Common myeloid progenitor, CD34-positive (primary cell): ENCODE results near the gene MPZL1.

Experiments used
- CTCF ChIA-PET: fragments of 350-600 bp; sonication (Branson Sonifier 250); formaldehyde crosslinking; loops from one replicate; lab custom pipeline; 2021; ENCODE audit warnings: antibody characterized with exemption; lab: Charles Lee
- POLR2A ChIA-PET: fragments of 350-600 bp; sonication (Branson Sonifier 250); formaldehyde crosslinking; loops from one replicate; lab custom pipeline; 2021; ENCODE audit warnings: antibody characterized with exemption; lab: Charles Lee
- DNase-seq, 3 donors: peaks; one replicate each; pipeline versions ENCODE4 v3.0.0 to v3.0.0-alpha.2; 2013
- H3K27ac ChIP-seq, 2 experiments: 1 replicate in 1 of 2; 2 replicates in 1 of 2; pipeline ENCODE4 v1.7.0; 2013; ENCODE audit warnings: inconsistent platforms in 2 of 2, low read length in 2 of 2, mild to moderate bottlenecking in 2 of 2, low read depth in 1 of 2, moderate library complexity in 1 of 2; ENCODE audit not compliant: severe bottlenecking in 2 of 2, insufficient read depth in 1 of 2, poor library complexity in 1 of 2
- H3K27me3 ChIP-seq, 5 experiments: replicated peaks in 2 of 5; 1 replicate in 3 of 5; 2 replicates in 2 of 5; pipeline versions ENCODE4 v1.6.1 to v1.7.0; 2013; ENCODE audit warnings: low read length in 4 of 5, mild to moderate bottlenecking in 2 of 5, moderate library complexity in 2 of 5, inconsistent platforms in 1 of 5; ENCODE audit not compliant: insufficient read depth in 5 of 5, control insufficient read depth in 4 of 5
- H3K36me3 ChIP-seq, 4 experiments: 1 replicate in 2 of 4; 2 replicates in 2 of 4; pipeline versions ENCODE4 v1.6.1 to v1.7.0; 2013; ENCODE audit warnings: low read length in 3 of 4, control low read depth in 1 of 4, mild to moderate bottlenecking in 1 of 4; ENCODE audit not compliant: control insufficient read depth in 4 of 4, insufficient read depth in 4 of 4
- H3K4me1 ChIP-seq, 4 experiments: 1 replicate in 3 of 4; 2 replicates in 1 of 4; pipeline versions ENCODE4 v1.6.1 to v1.7.1; 2013; ENCODE audit warnings: low read length in 3 of 4, mild to moderate bottlenecking in 3 of 4, control low read depth in 1 of 4, inconsistent platforms in 1 of 4, moderate library complexity in 1 of 4; ENCODE audit not compliant: control insufficient read depth in 4 of 4, insufficient read depth in 4 of 4; ENCODE audit errors: control extremely low read depth in 1 of 4
- H3K4me3 ChIP-seq, 7 experiments: 1 replicate in 4 of 7; 2 replicates in 3 of 7; pipeline versions ENCODE4 v1.5.1 to v1.7.0; 2013; ENCODE audit warnings: mild to moderate bottlenecking in 7 of 7, low read length in 6 of 7, moderate library complexity in 6 of 7, inconsistent platforms in 2 of 7, low read depth in 2 of 7, control low read depth in 1 of 7; ENCODE audit not compliant: insufficient read depth in 4 of 7, control insufficient read depth in 1 of 7; ENCODE audit errors: extremely low read depth in 1 of 7
- H3K9me3 ChIP-seq, 5 experiments: 1 replicate in 4 of 5; 2 replicates in 1 of 5; pipeline versions ENCODE4 v1.6.1 to v1.7.1; 2013; ENCODE audit warnings: low read length in 4 of 5, mild to moderate bottlenecking in 2 of 5, inconsistent platforms in 1 of 5, low read depth in 1 of 5, moderate library complexity in 1 of 5; ENCODE audit not compliant: control insufficient read depth in 4 of 5, insufficient read depth in 2 of 5; ENCODE audit errors: control extremely low read depth in 1 of 5
- WGBS: methylation state at CpG from one replicate; pipeline ENCODE4 v1.1.5; 2013; ENCODE audit not compliant: insufficient coverage; 5-methylcytosine and 5-hydroxymethylcytosine counted together

MPZL1 gene

GRCh38 chr1:167720965-167721616 lies 691 bp upstream of the MPZL1 start:
- CTCF ChIA-PET, result interaction anchor here (1.0 to 1.5 kb wide), 3 partner anchors 75 to 361 kb away, joined by 3 to 5 read pairs (median 4); no protein-coding TSS in a partner anchor
- 7% methylated on average over 4 of the region's 13 CpGs for WGBS

GRCh38 chr1:167722152-167722869 lies 529 bp downstream of the MPZL1 start:
- Histone ChIP-seq H3K4me1 (peaks cover 3 to 34% (median 17%) of the 10 kb centered on the region in 4 experiments), H3K4me3 (peak overlapping the region; percentile 69 to 93 (median 91)), H3K27me3 (no peaks in the 10 kb centered on the region), H3K36me3 (no peaks in the 10 kb centered on the region), H3K27ac (peak overlapping the region in 1 of 2 experiments; percentile 57), H3K9me3 (no peaks in the 10 kb centered on the region)
- ChIA-PET POLR2A (no interaction called here), CTCF (interaction anchor here (1.0 kb wide), 2 partner anchors 9 to 359 kb away, joined by 3 read pairs; no protein-coding TSS in a partner anchor)
- peak; percentile 31 to 59 (median 53) for DNase-seq
- under 1% methylated on average over 39 of the region's 52 CpGs for WGBS

More at GRCh38 chr1:167720965-167721616, 691 bp upstream of the MPZL1 start:
- Histone ChIP-seq H3K27me3 (no peaks in the 10 kb centered on the region), H3K9me3 (no peaks in the 10 kb centered on the region), H3K36me3 (no peaks in the 10 kb centered on the region), H3K4me3 (peak overlapping the region; percentile 69 to 93 (median 91)), H3K27ac (peak overlapping the region in 1 of 2 experiments; percentile 60), H3K4me1 (peaks cover 3 to 41% (median 17%) of the 10 kb centered on the region in 4 experiments)
- POLR2A ChIA-PET, result no interaction called here
- DNase-seq, result peak; percentile 66 to 71 (median 68)

GRCh38 chr1:167722870-167723251 lies 1.1 kb downstream of the MPZL1 start:
- CTCF ChIA-PET, result interaction anchor here (1.0 to 1.3 kb wide), 3 partner anchors 9 to 361 kb away, joined by 3 to 4 read pairs (median 3); no protein-coding TSS in a partner anchor
- peak overlapping the region in 6 of 7 experiments; percentile 69 to 93 (median 91) for H3K4me3 ChIP-seq
- no peak for DNase-seq
- POLR2A ChIA-PET, result no interaction called here
- no peaks in the 10 kb centered on the region for H3K9me3 ChIP-seq
- peak overlapping the region in 1 of 2 experiments; percentile 57 for H3K27ac ChIP-seq
- 21% methylated on average over 3 of the region's 4 CpGs for WGBS
- peaks cover 3 to 33% (median 17%) of the 10 kb centered on the region in 4 experiments for H3K4me1 ChIP-seq
- no peaks in the 10 kb centered on the region for H3K27me3 ChIP-seq
- no peaks in the 10 kb centered on the region for H3K36me3 ChIP-seq

- Histone ChIP-seq H3K27me3 (no peaks in the 10 kb centered on the region), H3K27ac (no peak overlapping the region), H3K9me3 (no peaks in the 10 kb centered on the region), H3K4me3 (no peak overlapping the region), H3K36me3 (peaks cover 0 to 3% (median 0%) of the 10 kb centered on the region in 4 experiments), H3K4me1 (peaks cover 3 to 29% (median 17%) of the 10 kb centered on the region in 4 experiments)
- CTCF ChIA-PET, result interaction anchor here (0.6 to 1.6 kb wide), 7 partner anchors 8 to 360 kb away, joined by 3 to 6 read pairs (median 3); no protein-coding TSS in a partner anchor
- no peak for DNase-seq
- POLR2A ChIA-PET, result no interaction called here
- 100% methylated on average over 1 of the region's 2 CpGs for WGBS
Measured at GRCh38 chr1:167723707-167724323, 2.0 kb downstream of the MPZL1 start.

GRCh38 chr1:167726008-167726407 lies 4.2 kb downstream of the MPZL1 start:
- no peak overlapping the region for H3K27ac ChIP-seq
- H3K4me1 ChIP-seq, result peaks cover under 1 to 22% (median 12%) of the 10 kb centered on the region in 4 experiments
- WGBS, result no CpG with 5 or more reads among the region's 1 CpG
- ChIA-PET POLR2A (no interaction called here), CTCF (interaction anchor here (0.9 kb wide), 1 partner anchor 8 kb away, joined by 3 read pairs; no protein-coding TSS in a partner anchor)
- H3K4me3 ChIP-seq, result no peak overlapping the region
- H3K36me3 ChIP-seq, result peaks cover 0 to 7% (median 4%) of the 10 kb centered on the region in 4 experiments
- DNase-seq, result no peak
- H3K27me3 ChIP-seq, result no peaks in the 10 kb centered on the region
- no peaks in the 10 kb centered on the region for H3K9me3 ChIP-seq

GRCh38 chr1:167728818-167729410 lies 7.1 kb downstream of the MPZL1 start:
- DNase-seq, result no peak
- Histone ChIP-seq H3K27me3 (no peaks in the 10 kb centered on the region), H3K4me3 (no peak overlapping the region), H3K9me3 (peaks cover 0 to 4% (median 0%) of the 10 kb centered on the region in 5 experiments), H3K27ac (no peak overlapping the region), H3K36me3 (peaks cover 0 to 7% (median 6%) of the 10 kb centered on the region in 4 experiments), H3K4me1 (peaks cover 0 to 5% (median under 1%) of the 10 kb centered on the region in 4 experiments)
- 96% methylated on average over 4 of the region's 8 CpGs for WGBS
- ChIA-PET CTCF (no interaction called here), POLR2A (interaction anchor here (1.2 kb wide), 1 partner anchor 10 kb away, joined by 3 read pairs; no protein-coding TSS in a partner anchor)
